ENCODE measurements around the gene C9orf50.

DNA sequence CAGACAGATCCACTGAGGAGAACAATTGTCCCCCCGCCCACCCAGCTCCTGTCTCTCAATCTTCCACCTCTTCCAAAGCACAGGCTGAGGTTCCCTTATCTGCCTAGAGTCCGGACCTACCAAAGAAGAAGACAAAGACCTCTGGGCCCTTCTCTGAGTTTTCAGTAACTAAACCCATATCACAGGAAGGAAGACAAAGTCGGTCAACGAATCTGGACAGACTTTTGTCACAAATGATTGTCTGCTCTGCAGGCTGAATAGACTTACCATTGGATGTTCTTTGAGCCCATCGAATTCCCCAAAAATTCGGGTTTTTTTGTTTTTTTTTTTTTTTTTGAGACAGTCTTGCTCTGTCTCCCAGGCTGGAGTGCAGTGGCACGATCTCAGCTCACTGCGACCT is 58.0 kb downstream of the C9orf50 start:
- TF ChIP-seq, protein P1, sequence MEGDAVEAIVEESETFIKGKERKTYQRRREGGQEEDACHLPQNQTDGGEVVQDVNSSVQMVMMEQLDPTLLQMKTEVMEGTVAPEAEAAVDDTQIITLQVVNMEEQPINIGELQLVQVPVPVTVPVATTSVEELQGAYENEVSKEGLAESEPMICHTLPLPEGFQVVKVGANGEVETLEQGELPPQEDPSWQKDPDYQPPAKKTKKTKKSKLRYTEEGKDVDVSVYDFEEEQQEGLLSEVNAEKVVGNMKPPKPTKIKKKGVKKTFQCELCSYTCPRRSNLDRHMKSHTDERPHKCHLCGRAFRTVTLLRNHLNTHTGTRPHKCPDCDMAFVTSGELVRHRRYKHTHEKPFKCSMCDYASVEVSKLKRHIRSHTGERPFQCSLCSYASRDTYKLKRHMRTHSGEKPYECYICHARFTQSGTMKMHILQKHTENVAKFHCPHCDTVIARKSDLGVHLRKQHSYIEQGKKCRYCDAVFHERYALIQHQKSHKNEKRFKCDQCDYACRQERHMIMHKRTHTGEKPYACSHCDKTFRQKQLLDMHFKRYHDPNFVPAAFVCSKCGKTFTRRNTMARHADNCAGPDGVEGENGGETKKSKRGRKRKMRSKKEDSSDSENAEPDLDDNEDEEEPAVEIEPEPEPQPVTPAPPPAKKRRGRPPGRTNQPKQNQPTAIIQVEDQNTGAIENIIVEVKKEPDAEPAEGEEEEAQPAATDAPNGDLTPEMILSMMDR (IDR thresholded peaks at IDR 0.05), result no peak
- no peak for TF ChIP-seq POLR2A (IDR thresholded peaks at IDR 0.05)

All from sigmoid colon (tissue), 3 donors.